HuH-7 (cell line): ENCODE results near the gene ZDHHC21.

Source experiments
- DNase-seq: peaks from one replicate; pipeline ENCODE4 v3.0.0; 2011; ENCODE audit warnings: low spot score

ZDHHC21 gene, protein sequence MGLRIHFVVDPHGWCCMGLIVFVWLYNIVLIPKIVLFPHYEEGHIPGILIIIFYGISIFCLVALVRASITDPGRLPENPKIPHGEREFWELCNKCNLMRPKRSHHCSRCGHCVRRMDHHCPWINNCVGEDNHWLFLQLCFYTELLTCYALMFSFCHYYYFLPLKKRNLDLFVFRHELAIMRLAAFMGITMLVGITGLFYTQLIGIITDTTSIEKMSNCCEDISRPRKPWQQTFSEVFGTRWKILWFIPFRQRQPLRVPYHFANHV

DNA sequence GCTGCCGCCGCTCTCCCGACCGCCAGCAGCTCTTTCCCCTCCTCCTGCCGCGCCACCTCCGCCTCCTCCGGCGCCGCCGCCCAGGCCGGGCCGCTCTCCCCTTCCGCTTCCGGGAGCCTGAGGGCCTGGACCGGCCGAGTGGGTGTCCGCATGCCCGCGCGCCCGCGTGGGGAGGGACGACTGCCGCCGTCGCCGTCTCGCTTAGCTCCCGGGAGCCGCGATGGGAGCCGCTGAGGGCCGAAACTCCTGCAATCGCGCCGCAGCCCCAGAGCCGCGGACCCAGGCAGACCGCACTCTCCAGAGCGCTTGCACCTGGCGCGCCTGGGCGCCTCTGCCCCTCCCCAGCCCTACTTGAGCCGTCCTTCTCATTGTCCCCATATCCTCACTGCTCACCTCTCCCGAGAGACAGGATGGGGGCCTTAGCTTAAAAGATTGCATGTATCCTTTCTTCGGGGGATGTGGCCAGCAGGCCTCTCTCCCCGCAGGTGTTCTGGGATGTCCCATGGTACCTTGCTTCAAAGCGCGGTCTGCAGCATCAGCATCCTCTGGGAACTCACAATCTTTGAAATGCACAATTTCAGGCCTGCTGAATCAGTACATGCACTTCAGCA, at the start of gene ZDHHC21:
Gene ZDHHC21, minus strand, starts transcription at position 182 of the 611 bp plus-strand sequence. CDS start 19,092 bp downstream, outside the sequence.
- DNase-seq, result peak; percentile 22

DNA sequence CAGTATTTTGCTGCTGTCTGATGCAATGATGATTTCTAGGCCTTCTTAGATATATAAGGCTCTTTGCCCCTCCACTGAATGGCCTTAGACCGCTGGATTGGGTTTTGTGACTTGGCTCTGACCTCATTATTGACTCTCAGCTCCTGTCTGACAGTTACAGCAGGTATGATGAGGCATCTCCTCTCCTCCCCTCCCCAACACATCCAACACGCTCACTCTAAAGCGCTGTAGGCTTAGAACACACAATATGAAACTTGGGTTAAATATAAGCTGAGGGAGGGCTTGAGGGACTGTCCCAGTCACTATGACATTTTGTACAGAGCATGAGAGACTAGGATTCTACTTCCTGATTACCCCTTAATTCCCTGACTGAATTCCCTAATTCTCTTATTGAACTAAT, 48.1 kb upstream of the ZDHHC21 start:
- no peak for DNase-seq

DNA sequence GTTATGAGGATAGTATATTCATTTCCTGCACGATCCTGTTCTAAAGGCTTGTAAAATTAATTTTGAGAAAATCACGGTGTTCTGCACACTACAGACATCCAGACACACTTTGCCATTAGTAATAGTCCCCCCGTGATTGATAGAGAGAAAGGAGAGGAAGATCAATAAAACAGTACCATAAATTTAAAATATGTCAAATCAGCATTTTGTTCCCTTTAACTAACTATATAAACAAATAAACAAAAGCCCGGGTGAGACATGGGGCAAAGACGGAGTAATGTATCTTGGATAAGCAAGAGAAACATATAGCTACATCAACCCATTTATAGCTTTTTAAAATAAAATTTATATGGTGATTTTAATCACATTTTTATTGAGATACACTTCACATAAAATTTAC, 39.9 kb upstream of the ZDHHC21 start:
- DNase-seq, result no peak

DNA sequence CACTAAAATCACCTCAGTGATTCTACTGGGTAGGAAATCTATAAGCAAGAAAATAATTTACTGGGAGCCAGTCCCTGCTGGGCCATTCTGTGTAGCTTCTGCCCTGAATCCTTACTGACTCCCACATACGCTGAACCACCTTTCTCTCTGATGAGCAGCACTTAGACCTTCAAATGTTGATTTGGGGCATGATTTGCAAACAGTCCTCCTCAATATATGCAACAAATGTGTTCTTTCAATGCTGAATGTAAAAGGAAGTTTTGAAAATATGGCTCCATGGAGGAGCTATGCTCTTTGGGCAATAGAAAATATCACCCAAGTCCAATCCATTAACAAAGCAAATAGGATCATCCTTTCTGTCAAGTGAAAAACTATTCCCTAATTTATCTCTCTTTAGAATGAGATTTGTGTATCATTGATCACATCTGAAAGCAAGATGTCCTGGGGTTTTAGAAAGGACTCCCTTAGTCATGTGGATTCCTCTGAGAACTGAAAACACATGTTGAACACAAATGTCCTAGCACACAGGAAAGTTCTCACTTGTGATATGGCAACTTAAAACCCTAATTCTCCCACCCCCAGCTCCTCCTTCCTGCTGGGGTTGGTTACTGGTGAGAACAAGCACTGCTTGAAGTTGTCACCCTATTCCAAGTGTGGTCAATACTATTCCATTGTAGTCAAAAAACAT, 38.2 kb upstream of the ZDHHC21 start:
- no peak for DNase-seq

DNA sequence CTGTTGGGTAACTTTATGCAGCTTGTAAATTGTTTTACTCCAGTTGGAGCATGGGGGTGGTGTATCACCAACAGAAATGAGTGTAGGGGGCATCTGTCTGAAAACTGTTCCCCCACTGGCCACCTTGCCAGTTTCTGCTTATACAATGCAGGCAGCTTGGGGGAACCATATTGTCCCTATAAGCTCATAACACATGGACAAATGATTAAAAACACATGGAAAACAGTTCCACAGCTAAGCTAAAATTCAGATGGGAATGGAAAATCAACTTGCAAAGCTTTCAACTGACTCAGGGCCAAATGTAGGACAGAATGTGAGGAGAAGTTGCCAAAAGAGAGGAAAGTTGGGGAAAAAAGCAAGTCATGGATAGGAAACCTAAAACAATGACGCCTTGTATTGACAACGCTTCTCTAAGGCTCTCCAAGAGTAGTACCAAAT, 37.2 kb upstream of the ZDHHC21 start:
- DNase-seq, result no peak

DNA sequence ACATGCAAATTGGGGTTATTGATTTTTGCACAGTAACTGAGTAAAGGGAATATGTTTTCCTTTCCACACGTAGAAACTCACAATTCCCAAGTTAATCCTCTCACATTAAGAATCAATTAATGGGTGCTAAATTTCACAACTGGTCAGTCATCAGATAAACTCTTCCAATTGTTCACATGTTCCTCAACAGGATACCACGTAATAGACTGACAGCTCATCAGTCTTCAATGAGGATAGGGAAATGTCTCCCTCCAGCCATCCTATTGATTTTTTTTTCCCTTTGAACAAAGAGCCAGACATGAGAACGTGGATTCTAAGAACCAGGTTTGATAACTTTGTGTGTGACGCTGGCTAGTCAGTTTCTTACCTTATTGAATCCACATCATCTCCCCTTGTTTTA, 30.1 kb upstream of the ZDHHC21 start:
- DNase-seq, result no peak

DNA sequence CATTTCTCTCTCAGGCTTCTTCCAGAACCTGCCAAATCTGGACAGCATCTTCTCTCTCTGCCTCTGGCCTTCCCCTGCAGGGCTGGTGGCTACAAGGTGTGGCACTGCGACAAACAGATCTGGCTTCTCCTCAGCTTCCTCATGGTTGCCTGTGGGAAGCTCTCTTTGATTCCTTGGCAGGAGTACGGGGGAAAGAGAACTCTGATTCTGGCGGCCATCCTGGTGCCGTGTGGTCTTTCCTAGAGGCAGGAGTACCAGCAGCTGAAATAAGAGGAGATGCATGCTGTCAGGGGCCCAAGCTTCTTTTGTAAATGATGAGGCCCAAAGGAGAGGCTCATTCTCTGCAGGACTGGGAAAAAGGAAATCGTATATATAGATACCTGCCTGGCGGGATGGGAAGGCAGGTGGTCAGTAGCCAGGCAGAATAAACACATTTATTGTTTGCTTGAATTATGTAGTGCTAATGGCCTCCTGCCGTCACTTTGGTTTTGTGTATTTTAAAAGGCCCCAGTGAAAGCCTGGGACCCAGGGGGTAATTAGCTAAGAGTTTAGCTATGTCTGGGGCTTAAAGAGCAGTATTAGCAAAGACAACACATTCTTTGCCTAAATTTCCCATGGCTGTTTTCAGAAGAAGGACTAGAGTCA, 29.3 kb upstream of the ZDHHC21 start, which contains the start of gene CER1:
Gene CER1, minus strand, starts transcription at position 343 of the 645 bp plus-strand sequence. Its CDS starts 61 bp downstream, at position 282.
- no peak for DNase-seq

DNA sequence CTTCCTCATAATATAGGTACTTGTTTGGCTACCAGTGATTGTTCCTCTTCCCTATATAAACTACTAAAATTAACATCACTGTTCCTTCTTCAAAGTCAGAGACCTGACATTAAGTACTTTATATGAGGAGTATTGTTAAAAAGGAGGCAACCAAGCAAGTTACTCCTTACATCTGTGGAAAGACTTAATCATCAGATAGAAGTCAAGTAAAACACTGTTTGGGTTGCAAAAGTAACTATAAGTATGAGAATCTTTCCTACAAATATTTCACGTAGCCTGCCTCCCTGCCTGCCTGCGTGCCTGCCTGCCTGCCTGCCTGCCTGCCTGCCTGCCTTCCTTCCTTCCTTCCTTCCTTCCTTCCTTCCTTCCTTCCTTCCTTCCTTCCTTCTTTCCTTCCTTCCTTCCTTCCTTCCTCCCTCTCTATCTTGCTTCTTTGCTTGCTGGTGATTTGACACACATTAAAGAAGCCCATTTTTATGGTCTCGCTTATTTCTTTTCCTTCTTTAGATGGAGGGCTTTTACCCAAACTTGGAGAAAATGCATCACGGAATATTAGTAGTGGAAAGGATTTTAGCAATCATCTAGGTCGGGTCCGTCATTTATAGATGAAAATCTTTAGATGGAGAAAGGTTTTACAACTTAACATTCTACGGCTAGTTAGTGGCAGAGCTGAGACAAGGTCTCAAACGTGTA, 26.1 kb upstream of the ZDHHC21 start:
- DNase-seq, result no peak

DNA sequence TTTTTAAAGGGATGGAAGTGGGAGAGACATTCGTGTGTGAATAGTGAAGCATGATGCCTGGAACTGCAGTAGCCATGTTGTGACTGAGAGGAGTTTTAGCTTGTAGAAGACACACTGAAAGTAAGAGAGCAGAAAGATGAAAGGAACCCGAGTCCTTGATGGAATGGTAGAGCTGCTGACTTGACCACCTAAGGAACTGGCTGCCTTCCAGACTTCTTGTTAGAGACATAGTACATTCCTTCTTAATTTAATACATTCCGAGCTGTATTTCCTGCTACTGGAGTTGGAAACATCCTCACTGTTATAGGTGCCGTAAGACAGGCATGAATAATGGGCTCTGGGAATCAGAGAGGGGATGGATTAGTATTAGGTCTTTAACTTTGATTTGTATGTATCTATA, 21.9 kb upstream of the ZDHHC21 start:
- DNase-seq, result no peak

DNA sequence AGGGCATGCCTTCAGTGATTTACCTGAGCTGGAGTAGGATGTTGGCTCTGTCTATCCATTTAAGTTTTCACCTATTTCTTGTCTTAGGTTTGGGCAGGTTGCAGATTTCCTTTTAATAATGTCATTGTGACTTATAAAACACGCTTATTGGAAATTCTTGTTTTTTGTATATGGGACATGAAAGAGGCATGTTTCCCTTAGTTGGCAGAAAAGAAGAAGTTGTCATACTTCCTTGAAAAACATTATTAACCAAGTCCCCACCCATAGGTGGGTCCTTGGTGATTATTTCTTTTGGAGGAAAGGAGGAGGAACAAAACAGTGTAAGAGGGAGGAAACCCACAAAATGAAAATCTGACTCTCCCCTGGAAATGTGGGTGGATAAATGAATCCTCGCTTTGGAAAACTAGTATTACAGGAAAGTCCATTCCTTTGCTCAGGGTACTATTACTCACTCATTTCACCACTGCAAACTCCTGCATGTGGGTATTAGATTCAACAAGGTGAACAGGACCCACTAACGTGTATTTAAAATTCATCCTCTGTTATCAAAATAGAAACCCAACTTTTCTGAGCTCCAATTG, 20.0 kb upstream of the ZDHHC21 start:
- DNase-seq, result no peak

DNA sequence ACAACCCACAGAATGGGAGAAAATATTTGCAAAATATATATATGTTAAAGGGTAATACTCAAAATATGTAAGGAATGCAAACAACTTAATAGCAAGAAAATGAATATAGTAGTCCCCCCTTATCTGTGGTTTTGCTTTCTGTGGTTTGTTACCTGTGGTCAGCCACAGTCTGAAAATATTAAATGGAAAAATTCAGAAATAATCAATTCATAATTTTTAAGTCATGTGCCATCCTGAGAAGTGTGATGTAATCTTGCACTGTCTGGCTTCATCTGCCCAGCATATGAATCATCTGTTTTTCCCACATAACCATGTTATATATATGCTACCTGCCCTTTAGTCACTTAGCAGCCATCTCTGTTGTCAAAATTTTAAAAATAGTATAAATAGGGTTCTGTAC, 17.6 kb upstream of the ZDHHC21 start:
- DNase-seq, result no peak

DNA sequence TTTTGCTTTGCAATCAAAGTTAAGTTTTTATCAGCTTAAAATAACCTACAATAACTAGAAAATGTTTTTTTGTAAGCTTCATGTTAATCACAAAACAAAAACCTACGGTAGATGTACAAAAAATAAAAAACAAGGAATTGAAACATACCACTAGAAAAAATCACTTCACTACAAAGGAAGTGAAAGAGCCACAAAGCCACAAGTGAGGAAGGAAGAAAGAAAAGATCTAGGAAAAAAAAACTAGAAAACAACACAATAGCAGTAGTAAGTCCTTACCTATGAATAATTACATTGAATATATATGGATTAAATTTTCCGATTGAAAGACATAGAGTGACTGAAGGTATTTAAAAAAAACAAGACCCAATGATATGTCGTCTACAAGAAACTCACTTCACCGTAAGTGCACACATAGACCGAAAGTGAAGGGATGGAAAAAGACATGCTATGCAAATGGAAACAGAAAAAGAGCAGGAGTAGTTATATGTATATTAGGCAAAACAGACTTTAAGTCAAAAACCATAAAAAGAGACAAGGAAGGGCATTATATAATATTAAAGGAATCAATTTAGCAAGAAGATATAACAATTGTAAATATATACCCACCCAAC, 13.4 kb upstream of the ZDHHC21 start:
- no peak for DNase-seq

DNA sequence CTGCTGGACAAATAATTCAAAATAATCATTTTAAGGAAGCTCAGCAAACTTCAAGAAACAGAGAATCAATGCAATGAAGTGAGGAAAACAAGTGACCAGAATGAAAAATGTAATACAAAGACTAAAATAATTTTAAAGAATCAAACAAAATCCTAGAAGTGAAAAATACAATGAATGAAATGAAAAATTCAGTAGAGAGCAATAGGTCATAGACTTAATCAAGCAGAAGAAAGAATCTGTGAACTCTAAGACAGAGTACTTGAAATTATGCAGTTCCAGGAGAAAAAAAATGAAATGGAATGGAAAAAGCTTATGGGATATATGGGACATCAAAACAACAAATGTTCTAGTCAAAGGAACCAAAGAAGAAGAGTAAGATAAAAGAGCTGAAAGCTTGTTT, 11.8 kb upstream of the ZDHHC21 start:
- no peak for DNase-seq

DNA sequence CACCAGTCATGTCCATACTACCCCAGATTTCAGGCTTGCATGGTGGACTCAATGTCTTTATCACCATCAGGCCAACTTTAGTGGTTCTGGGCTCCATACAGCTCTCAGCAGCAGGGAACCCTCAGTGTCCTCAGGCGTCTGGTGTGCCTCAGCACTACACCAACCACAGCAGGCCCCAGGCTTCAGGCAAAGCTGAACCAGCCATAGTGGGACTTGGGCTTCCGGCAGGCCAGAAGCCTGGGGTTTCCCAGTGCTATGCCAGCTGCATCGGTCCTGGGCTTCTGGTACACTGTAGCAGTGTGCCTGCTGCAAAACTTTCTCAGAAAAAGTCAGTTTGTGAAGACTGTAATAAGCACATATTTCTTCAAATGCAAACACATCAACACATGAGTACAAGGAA, 11.0 kb upstream of the ZDHHC21 start:
- no peak for DNase-seq

DNA sequence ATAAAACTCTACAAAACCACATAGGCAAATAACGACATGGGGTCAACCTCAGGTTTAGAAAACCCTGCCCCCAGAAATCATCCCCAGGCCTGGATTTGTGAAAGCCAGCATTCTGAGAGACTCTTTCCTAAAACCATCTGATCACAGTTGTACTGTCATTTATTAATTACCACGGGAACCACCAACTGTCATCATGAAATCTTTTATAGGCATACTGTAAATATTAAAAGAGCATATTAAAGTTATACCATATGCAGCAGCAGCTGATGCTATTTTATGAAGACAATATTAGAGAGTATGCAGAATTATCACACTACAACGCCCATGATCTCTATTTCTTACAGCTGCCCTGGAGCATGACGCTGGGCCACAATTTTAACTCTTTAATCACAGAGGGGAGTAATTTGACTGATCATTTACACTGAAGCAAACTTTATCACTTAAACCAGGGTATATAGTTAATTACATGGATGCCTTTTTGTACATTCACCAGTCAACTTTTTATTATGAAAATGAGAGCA, 9.0 kb upstream of the ZDHHC21 start:
- no peak for DNase-seq

DNA sequence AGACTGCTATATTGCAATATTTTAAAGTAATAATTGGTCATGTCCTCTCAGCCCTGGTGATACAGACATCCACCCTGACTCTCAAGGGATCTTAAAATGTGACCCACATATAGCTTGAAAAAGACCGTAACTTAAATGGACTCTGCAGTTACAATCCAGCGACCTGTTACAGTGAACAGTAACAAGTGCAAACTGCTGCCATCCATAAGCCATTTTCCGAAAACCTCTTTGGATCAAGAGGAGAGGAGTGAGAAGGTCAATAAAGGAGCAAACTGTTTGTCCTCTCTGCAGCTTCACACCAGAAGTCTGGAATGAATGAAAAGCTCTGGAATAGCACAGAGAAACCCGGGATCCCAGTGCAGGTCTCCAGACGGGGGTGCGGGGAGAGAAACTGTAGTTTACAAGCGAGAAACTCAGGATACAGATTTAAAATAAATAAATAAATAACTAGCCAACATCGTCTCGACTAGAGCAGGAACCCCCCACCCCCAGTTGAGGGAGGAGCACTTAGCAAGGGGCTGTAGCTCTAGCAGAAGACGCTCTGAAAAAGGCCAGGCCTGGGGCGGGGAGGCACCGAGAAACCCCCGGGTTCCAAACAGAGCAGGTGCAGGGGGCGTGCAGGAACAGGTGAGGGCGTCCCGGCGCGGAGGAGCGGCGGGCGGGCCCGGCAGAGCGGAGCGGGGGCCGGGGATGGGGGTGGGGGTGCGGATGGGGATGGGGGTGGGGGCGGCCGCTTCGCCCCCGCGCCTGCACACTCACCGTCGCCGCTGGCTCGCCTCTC, 572 bp downstream of the ZDHHC21 start:
- peak; percentile 5 for DNase-seq

DNA sequence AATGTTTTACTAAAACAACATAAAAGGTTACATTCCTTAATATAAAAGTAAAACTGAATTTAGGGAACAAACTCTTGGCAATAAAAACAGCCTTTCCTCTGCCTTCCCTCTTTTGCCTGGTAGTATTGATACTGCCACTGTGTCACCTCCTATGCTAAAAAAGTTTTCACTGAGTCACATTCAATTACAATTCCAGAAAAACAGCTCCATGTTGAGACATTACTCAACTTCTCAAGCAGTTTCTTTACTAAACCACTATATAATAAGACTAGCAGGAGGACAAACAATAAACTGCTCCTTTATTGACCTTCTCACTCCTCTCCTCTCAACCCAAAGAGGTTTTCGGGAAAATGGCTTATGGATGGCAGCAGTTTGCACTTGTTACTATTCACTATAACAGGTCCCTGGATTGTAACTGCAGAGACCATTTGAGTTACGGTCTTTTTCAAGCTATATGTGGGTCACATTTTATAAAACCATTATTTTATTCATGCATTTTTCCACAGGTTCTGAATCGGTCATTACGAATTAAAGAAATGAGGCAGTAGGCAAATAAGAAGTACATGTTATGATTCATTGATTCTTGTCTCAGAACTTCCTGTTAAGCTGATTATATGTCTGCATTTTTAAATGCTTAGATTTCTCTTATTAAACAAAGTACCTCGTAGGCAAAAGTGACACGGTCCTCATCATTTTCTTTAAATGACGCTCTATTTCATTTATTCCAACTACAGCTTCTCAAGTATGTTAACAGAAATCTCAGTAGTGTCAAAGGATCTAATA, 2.1 kb downstream of the ZDHHC21 start:
- DNase-seq, result no peak

DNA sequence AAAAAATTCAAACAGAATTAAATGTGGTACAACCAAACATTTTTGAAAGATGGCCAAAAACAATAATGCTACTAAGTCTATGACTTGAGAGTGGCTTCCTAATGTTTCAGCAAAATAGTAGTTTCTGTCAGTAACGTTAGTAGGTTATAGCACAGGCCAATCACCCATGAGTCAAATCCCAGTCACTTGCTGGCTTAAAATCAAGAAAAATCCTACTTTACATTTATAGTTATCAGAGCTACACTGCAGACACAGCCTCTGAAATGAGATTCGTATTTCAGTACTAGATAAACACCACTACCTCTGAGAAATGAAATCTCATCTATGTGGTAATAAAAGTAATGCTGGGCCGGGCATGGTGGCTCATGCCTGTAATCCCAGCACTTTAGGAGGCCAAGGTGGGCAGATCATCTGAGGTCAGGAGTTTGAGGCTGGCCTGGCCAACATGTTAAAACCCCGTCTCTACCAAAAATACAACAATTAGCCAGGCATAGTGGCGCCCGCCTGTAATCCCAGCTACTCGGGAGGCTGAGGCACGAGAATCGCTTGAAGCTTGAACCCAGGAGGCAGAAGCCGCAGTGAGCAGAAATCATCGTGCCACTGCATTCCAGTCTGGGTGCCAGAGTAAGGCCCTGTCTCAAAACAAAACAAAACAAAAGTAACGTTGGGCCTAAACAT, 6.1 kb downstream of the ZDHHC21 start:
- no peak for DNase-seq

DNA sequence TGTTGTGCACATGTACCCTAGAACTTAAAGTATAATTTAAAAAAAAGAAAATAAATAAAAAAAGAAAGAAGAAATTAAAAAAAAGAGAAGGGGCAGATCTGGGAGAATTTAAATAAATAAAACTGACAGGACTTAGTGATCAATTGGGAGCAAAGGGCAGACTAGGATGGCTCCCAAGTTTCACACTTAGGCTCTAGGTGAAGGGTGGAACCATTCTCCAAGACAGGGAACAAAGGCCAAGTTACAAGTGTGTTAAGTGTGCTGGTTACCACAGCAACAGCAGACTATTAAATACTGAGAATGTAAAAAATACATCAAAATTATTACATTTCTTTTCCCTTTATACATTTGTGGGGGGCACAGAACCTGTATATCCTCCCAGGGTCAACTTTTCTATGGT, 7.1 kb downstream of the ZDHHC21 start:
- no peak for DNase-seq
